ENCODE results near the gene ATOH1. TPM values are rescaled to one million over a fixed set of nuclear protein-coding genes. Genes with fewer than 3 reads are reported as not detected.

The ATOH1 gene
- total RNA-seq, 4 donors from 2014 or later, result not detected

DNA sequence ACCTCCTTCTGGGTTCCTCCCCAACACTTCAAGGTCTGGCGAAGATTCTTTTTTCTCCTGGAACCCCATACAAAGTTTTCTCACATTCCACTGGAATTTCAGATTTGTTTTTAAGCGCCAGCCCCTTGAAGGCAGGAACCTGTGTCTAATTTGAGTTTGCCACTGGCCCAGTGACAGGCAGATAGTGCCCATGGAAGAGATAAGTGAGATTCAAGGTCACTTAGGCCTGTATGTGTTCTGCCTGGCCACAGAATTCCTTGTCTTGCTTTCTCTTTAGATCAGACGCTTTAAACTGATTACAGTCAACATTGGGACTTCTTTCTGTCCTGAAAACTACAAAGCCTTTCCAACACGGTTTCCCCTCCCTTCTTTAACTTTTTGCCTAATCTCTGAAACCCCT is 11.2 kb downstream of the ATOH1 start:
- TF ChIP-seq, protein P1, sequence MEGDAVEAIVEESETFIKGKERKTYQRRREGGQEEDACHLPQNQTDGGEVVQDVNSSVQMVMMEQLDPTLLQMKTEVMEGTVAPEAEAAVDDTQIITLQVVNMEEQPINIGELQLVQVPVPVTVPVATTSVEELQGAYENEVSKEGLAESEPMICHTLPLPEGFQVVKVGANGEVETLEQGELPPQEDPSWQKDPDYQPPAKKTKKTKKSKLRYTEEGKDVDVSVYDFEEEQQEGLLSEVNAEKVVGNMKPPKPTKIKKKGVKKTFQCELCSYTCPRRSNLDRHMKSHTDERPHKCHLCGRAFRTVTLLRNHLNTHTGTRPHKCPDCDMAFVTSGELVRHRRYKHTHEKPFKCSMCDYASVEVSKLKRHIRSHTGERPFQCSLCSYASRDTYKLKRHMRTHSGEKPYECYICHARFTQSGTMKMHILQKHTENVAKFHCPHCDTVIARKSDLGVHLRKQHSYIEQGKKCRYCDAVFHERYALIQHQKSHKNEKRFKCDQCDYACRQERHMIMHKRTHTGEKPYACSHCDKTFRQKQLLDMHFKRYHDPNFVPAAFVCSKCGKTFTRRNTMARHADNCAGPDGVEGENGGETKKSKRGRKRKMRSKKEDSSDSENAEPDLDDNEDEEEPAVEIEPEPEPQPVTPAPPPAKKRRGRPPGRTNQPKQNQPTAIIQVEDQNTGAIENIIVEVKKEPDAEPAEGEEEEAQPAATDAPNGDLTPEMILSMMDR (IDR thresholded peaks at IDR 0.05; ENCODE audit: low read depth), result no peak

DNA sequence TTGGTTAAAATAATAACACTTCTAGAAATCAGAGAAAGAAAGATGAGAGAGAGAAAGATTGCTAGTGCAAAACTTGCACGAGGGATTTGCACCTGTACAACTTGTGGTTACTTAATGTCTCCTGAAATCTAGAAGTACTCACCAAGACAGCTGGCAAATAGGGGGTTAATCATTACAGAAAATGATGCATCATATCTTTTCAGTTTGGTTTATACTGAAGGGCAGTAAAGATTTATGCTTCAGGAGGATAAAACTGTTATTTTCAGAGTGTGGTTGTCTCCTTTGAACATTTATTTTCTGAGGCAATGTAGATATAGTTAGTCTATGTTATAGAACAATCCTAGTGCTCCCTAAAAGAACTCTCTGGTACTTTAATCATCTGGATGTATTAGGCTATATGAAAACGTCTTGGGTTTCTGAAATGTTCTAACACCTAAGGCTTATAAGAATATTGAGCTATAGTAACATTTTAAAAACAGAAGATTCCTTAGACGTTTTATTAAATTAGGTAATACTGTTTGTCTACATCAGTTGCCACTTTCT is 13.3 kb downstream of the ATOH1 start:
- TF ChIP-seq, protein P1 (IDR thresholded peaks at IDR 0.05; ENCODE audit: low read depth), result no peak

DNA sequence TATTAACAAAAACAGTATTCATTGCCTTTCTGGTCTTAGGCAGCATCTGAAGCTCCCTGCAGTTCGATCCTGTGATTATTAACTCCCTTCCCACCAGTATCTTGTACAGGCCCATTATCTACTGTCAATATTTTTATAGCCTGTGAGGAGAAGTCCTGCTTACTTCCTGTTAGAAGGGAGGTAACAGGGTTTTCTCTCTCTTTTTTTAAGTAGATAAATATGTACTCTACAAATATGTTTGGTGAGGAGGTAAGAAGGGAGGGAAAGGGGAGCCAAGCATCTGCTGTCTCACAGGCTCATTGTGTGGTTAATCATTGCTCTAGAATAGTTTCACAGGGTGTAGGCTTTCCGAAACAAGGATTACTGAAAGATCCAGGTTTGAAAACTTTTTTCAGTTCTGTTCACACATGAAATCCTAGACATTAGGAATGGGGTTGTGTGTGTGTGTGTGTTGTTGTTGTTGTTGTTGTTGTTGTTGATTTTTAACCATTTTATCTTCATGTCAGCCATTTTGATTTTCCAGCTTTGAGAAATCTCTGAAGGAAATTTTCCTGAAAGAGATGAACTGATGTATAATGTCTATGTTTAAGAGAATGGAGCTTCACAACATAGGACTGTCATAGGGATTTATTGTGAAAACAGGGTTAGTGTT is 14.2 kb downstream of the ATOH1 start:
- TF ChIP-seq, protein P1 (IDR thresholded peaks at IDR 0.05; ENCODE audit: low read depth), result no peak

DNA sequence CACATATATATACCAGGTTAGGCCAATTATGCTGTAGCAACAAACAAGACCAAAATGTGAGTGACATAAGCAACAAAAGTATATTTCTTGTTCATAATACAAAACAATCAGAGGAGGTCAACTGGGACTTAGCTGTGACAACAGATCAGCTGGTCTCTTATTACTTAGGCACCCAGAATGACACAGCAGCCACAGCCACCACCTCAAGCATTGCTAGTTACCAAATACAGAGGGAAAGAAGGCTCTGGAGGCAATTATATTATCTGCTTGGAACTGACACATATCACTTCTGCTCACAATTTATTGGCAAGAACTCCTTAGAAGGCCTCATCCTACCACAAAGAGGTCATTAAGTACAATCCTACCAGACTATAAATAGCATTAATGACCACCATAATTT is 15.2 kb downstream of the ATOH1 start:
- TF ChIP-seq, protein P1 (IDR thresholded peaks at IDR 0.05; ENCODE audit: low read depth), result no peak

DNA sequence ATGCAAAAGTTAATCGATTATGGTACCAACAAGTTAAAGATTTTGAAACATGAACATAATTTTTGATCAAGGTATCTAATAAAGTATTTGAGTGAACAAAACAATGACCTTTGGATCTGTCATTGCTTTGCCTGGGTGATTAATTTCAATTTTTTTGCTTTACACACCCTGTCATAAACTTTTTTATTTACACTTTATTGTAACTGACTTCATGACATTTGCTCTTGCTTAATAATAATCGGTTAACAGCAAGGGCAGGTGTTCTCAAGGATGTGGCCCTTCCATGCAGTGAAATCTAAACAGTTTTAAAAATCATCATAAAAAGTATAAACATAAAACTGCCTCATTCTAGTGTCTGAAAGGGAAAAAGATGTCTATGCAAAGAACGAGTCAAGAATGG is 24.1 kb downstream of the ATOH1 start:
- TF ChIP-seq, protein P1 (IDR thresholded peaks at IDR 0.05; ENCODE audit: low read depth), result no peak

DNA sequence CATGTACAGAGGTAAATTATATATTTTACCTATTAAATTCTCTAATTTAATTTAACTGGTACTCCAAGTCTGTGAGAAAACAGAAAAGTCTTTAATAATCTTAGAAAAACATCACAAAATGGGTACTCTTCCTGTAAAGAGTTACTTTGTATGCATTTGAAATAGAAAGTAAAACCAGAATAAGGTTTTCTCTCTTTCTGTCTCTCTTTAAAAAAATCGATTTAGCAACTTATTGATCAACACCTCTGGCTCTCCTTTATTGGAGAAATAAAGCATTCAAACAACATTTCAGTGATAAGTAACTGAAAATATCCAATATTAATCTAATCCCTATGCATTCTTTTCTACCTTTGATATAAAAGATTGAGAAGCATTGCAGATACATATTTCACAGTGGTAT is 27.4 kb downstream of the ATOH1 start:
- TF ChIP-seq, protein P1 (IDR thresholded peaks at IDR 0.05; ENCODE audit: low read depth), result no peak

DNA sequence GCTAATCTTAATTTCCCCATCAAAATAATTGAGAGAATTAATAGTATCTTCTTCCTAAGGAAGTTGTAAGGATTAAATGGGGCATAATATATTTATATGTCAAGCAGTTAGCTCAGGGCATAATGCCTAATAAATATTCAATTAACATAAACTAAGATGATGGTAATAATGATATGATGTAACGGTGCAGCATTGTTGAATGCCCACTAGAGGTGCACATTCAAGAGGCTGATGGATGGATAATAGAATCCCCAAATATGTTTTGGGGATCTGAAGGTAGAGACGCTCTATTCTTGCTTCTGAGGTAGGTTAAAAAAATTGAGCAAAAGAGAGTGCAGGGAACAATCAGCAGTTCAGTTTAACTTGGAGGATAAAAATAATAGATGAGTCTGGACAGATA is 37.1 kb downstream of the ATOH1 start:
- TF ChIP-seq, protein P1 (IDR thresholded peaks at IDR 0.05; ENCODE audit: low read depth), result no peak
